Neural cell (in vitro differentiated cells): ENCODE data around the gene C14orf119. TPM values are rescaled to one million over a fixed set of nuclear protein-coding genes. Genes with fewer than 3 reads are reported as not detected.

Source experiments
- polyA plus RNA-seq: library from polyadenylated mRNA; depleted of rRNA; stranded (reverse); fragments of >200 nt; gene quantifications from 2 replicates; pipeline ENCODE4 v1.2.3, GENCODE V29; 2014

Gene C14orf119
- polyA plus RNA-seq, 1 donor from 2014 or later = 26.4 TPM

Other genes starting within 250 kb of the C14orf119 start
- gene LRP10, start 223.8 kb upstream of the C14orf119 start, polyA plus RNA-seq = 0.22 and 1.1 TPM in 2 replicates
- gene REM2, start 212.3 kb upstream of the C14orf119 start, polyA plus RNA-seq = 28.6 and 31.1 TPM in 2 replicates
- 83.7 and 96.7 TPM in 2 replicates for gene RBM23, start 176.4 kb upstream of the C14orf119 start, polyA plus RNA-seq
- gene PRMT5, start 166.1 kb upstream of the C14orf119 start, polyA plus RNA-seq = 102 and 114 TPM in 2 replicates
- gene HAUS4, start 138.4 kb upstream of the C14orf119 start, polyA plus RNA-seq = 3.2 and 12.1 TPM in 2 replicates
- 0.52 and 1.9 TPM in 2 replicates for gene AJUBA, start 113.0 kb upstream of the C14orf119 start, polyA plus RNA-seq
- gene C14orf93, start 85.4 kb upstream of the C14orf119 start, polyA plus RNA-seq = 4.7 and 7.1 TPM in 2 replicates
- 147 and 168 TPM in 2 replicates for gene PSMB5, start 60.6 kb upstream of the C14orf119 start, polyA plus RNA-seq
- gene PSMB11, start 53.3 kb upstream of the C14orf119 start, polyA plus RNA-seq = not detected in 2 replicates
- gene CDH24, start 38.0 kb upstream of the C14orf119 start, polyA plus RNA-seq = 31.7 and 37.0 TPM in 2 replicates
- gene ACIN1, start 369 bp upstream of the C14orf119 start, polyA plus RNA-seq = 132 and 143 TPM in 2 replicates
- gene CIROP, start 9.5 kb downstream of the C14orf119 start, polyA plus RNA-seq = not detected in 2 replicates
- not detected in 2 replicates for gene CEBPE, start 23.8 kb downstream of the C14orf119 start, polyA plus RNA-seq
- gene SLC7A8, start 88.2 kb downstream of the C14orf119 start, polyA plus RNA-seq = 0.21 and 1.7 TPM in 2 replicates
- gene RNF212B, start 142.4 kb downstream of the C14orf119 start, polyA plus RNA-seq = not detected in 2 replicates
- gene HOMEZ, start 190.6 kb downstream of the C14orf119 start, polyA plus RNA-seq = 4.4 and 6.6 TPM in 2 replicates
- gene PPP1R3E, start 207.4 kb downstream of the C14orf119 start, polyA plus RNA-seq = 16.1 and 17.2 TPM in 2 replicates
- 35.8 and 50.8 TPM in 2 replicates for gene BCL2L2, start 211.3 kb downstream of the C14orf119 start, polyA plus RNA-seq
- 431 and 532 TPM in 2 replicates for gene PABPN1, start 226.0 kb downstream of the C14orf119 start, polyA plus RNA-seq